Non-pigmented ciliary epithelial cell (primary cell): Measurements from ENCODE around the gene CIB4.

Experiments used
- DNase-seq: peaks from one replicate; pipeline ENCODE4 v3.0.0-alpha.2; 2010; ENCODE audit warnings: low read depth

The CIB4 gene

DNA sequence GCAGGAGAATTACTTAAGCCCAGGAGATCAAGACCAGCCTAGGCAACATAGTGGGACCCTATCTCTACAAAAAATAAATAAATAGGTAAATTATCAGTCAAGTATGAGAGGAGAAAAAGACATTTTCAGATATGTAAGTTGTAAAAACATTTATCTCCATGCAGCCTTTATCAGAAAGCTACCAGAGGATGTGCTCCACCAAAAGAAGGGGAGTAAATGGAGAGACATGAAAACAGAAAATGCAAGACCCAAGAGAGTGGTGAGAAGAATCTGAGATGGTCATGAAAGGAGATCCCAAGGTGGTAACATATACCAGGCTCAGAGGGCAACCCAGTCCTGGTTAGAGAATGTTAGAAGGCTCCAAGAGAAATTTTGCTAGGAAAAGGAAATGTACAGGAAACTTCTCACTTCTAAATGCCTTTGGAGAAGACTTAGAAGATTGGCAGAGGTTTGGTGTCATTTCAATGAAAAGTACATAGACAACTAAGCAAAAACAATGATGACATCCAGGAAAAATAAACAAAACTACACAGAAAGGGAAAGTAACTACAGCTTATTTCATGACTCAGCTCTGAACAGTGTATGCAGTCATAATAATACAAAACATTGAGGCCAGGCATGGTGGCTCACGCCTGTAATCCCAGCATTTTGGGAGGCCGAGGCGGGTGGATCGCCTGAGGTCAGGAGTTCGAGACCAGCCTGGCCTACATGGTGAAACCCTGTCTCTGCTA, 19.5 kb downstream of the CIB4 start:
- no peak for DNase-seq

DNA sequence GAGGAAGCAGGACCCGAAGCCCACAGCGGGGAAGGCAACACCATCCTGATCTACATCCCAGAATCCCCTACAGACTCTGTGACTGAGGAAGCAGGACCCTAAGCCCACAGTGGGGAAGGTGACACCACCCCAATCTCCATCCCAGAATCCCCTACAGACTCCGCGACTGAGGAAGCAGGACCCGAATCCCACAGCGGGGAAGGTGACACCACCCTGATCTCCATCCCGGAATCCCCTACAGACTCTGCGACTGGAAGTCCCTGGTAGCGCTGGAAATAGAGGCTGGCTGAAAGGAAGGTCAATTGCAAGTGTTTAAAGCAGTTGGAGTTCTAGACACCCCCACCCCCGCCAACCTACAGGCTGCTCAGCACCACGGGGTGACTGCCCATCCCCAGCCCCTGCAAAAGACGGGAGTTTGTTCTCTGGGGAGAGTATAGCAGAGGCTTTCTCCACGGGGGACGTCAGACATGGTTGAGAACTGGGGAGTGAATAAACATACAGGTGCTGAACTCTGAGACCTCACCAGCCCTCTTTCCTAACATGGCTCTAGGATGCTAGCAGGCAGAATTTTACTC, 21.0 kb downstream of the CIB4 start:
- no peak for DNase-seq

DNA sequence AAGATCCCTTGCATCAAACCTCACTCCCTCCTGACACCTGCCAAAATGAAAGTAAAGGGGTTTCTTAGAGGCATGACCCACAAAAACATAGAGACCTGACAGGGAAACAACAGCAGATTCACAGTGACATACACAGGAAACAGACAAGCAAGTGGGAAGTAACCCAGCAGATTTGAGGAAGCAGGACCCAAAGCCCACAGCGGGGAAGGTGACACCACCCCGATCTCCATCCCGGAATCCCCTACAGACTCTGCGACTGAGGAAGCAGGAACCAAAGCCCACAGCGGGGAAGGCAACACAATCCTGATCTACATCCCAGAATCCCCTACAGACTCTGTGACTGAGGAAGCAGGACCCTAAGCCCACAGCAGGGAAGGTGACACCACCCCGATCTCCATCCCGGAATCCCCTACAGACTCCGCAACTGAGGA, 21.6 kb downstream of the CIB4 start:
- DNase-seq, result no peak

DNA sequence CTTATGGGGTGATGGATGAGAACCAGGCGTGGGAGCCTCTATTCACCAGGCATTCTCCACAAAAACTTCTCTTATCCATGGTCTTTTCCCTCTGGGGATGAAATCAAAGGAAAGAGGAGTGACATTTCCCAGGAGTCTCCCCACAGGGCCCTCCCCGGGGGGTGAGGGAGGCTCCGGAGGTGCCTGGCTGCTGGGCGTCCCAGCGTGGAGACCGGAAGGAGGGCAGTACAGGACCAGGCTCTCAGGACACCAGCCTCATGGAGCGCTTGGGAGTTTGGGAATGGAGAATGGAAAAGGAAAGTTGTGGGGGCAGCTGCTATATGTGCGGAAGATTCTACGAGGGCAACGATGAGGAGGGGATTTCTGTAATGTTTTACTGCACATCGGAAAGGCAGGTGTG, 22.1 kb downstream of the CIB4 start:
- DNase-seq, result no peak

- no peak for DNase-seq
Observed at GRCh38 chr2:26618611-26619010, 22.6 kb downstream of the CIB4 start.

DNA sequence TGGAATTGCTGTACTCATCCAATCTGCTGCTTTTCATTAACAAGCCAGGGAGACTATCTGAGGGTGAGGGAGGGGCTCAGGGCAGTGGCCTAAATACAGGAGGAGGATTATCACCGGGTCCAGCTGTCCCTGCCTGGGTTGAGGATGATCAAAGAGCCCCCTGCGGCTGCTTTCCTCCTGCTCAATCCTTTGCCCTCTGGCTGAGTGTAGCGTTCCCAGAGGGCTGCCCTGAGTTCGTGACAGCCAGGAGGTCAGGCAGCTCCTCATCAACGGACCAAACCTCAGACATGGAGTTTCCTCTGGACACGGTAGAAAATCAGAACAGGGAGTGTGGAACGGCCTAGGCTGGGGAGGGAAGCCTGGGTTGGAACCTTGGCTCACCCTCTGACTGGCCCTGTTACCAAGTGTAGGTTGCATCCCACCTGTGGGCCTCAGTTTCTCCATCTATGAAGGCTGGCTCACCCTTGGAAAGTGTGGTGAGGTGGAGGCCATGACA, 23.5 kb downstream of the CIB4 start:
- no peak for DNase-seq

DNA sequence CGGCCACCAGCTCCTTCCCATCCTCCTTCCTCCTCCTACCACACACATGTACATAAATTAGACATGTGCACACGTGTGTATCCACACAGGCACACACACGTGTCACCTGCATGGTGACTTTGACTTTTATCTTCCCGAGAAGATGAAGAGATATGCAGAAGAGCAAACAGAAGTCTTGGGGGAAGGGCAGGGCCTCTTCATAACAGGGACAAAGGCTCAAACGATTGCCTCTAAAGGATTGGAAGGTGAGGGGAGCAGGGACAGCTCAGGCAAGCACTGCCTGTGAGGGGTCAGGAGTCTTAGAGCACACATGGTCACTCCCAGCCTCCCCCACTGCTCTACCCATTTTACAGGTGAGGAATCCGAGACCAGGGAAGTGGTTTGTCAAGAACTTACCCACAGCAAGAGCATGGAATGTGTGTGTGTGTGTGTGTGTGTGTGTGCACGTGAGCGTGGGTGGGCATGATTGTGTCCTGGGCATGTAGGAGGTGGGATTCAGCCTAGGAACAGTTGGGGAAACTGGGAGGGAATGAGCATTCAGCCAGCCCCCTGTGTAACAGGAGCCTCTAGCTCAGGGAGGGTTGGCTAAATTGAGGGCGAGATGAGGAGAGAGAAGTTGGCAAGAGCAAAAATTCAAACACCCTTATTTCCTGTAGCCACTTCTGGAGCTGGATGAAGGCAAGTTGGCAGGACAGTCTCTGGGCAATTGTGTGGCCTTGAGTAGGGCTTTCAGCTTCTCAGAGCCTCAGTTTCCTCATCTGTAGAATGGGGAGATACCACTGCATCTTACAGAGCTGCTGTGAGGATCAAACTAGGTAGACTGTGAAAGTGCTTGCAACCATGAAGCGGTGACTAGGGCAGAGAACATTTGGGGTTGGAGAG, 24.2 kb downstream of the CIB4 start:
- no peak for DNase-seq

- no peak for DNase-seq
Observed at GRCh38 chr2:26615860-26616705, 25.1 kb downstream of the CIB4 start.

DNA sequence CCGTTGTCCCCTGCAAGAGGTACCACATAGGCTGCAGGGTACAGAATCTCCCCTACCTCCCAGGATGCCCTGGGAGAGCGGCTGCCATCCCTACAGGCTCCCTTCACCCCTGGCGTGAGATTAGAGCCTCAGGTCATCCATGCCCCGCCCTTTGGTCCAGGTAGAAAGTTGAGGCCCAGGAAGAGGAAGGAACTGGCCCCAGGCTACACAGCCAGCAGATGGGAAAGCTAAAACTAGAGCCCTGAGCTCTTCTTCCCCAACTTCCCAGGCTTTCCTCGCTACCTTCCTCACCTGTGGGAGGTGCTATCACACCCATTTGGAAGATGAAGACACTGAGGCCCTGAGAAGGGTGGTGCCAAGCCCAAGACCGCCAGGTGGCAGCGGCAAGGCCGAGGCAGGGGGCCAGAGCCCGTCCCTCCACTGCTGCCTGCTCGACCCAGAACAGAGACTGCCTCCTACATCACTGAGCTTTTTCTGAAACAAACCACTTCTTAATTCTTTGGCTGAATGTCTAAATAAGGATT, 25.8 kb downstream of the CIB4 start:
- DNase-seq, result no peak

DNA sequence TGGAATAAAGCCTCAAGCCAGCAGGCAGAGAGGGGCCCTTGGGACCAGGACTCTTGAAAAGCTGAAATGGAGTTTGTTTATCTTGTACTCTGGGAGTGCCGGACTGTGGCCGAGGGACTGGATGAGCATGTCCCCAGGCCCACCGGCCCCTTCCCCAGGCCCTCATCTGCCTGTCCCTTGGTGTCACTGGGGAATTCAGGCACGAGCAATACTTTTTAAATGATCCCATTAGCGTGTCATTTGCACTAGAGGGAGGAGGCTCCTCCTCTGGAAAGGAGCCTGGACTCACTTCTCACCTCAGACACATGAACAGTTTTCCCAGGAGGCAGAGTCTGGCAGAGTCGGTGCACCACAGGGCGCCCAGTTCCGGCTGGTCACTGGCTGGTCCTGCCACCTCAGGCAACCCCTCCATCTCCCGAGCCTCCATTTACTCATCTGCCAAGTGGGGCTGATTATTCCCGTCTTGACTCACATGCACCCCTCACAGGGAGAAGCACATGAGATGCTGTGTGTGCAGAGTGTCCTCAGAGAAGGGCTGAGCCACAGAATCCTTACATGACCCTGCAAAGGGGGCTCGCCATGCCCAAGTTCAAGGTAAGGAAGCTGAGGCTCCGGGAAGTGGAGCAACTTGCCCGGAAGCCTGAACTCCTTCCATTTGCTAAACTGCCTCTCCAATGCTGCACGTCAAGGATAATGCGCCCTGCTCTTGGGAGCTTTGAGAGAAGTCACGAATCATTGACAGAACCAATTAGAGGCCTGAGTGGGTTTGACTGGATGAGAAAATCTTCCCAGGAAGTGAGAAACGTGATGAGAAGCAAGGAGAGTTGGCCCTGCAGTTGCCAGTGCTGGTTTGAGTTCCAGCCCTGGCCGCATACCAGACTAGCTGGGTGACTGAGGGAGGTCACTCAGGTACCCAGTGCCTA, 26.7 kb downstream of the CIB4 start:
- DNase-seq, result no peak

- DNase-seq, result no peak
Observed at GRCh38 chr2:26613241-26614215, 27.6 kb downstream of the CIB4 start.

DNA sequence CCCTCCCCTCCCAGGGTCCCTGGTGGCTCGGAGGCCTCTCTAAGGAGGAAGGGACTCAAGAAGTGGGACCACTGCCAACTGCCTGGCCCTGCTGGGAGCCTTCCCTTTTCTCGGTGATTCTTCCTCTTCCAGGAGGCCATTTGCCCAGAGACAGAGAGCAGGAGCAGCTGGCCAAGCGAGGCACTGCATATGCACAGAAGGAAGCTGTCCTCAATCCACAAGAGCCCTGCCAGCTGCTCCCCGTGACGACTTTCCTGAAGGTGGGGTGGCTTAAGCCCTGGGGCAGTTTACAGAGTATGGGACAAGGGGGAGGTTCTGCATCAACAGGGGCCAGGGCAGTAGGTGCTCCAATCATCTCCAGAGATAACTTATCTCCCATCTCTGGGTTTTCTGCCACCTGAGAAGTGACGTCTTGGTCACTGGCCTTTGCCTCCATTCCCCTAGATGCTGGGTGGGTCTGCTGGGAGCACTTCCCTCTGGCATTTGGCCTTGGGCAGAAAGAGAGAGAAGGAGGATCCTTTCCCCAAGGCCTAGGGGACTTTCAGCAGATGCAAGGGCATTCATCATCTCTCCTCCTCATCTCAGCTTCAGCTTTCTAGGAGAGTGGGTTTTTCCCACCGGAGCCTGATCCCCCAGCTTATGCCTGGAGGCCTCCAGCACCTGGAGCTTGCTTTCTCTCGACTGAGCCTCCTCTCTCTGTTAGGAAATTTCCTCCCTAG, 28.5 kb downstream of the CIB4 start:
- no peak for DNase-seq

- DNase-seq, result no peak
Observed at GRCh38 chr2:26612034-26612433, 29.1 kb downstream of the CIB4 start.

DNA sequence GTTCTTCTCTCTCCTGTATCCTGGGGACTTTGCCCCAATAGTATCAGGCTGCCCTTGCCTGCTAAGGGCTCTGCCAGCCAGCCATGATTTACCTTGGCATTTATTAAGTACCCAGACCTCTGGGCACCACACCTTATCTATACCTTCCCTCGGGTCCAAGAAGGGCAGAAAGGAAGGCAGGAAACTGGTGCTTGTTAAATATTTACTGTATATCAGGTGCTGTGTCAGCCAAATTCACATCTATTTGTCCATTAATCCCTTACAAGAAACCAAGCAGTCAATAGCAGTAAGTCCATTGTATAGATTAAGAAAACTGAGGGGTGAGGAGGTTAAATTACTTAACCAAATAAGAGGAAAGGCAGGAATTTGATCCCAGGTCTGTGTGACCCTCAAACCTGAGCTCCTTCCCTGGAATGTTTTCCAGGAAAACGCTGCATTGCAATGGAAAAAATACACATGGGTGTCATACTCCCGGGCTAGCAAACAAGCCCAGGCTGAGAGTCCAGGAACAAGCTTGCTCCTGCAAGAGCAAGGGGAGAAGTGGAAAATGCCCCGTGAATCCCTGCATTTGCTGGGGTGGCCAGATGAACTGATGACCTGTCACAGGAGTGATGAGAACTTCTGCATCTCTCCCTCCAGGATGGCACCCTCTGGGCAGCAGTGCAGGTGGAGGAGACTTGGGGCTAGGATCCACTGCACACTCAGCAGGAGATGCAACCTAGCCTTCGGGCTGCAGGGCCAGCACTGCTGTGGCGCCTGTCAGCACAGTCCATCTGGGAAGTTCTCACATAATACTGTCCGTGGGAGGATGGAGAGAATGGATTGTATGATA, 30.4 kb downstream of the CIB4 start:
- DNase-seq, result no peak

- DNase-seq, result no peak
Observed at GRCh38 chr2:26609839-26610277, 31.3 kb downstream of the CIB4 start.

DNA sequence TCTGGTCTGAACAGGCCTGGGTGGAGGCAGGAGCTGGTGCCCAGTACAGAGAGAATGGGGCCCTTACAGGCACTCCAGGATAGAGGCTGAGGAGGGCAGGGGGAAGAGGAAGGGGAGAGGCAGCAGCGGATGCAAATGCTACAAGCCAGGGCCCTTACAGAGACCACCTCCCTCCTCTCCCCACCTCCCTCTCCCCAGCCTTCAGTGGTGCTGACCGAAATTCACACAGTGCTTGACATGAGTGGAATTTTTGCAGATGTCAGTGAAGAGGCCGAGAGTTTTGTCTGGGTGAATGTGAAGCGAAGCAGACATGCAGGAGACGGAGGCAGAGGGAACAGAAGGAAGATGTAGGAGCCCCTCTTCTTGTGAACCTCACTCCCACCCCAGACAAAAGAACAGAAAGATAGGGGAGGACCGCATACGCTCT, 31.9 kb downstream of the CIB4 start:
- no peak for DNase-seq

DNA sequence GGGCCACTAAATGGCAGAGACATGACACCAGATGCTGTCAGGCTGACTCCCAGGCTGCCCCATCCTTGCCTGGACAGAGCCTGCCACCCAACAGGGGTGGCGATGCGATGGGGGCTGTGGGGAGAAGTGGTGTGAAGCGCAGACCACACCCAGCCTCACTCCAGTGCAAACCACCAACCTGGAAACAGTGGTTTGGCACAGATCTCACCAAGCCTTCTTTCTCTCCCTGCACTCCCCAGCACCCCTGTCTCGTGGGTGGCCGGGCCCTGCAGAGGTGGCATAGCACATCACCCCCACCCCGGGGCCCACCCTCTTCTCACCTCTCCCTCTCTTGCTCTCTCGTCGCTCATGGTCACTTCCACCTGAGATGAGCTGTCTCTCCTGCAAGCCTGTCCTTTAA, 32.6 kb downstream of the CIB4 start:
- no peak for DNase-seq

GRCh38 chr2:26607698-26608097, 33.5 kb downstream of the CIB4 start:
- no peak for DNase-seq
